ENCODE results near the gene PURB. TPM values are rescaled to one million over a fixed set of nuclear protein-coding genes. Genes with fewer than 3 reads are reported as not detected.
A peak's percentile ranks its signal among the peaks of the same experiment; 100 is the strongest.
"Not testable (repeated sequence)": the region's sequence is repeated elsewhere in the genome, so short reads cannot be mapped to it uniquely, and the experiment has no call there.

The PURB gene
- total RNA-seq, 2 donors from 2014 or later: 10.5 to 10.9 TPM

GRCh38 chr7:44846816-44847508, 38.4 kb downstream of the PURB start:
- intact Hi-C loops (cut with DNase I): no loop called here
- WGBS, 2 donors: 0 to 1% methylated on average over 12 of the region's 12 CpGs
- no peak for DNase-seq
- no peaks in the 10 kb centered on the region for H3K36me3 ChIP-seq (replicated peaks in 1 of 2; ENCODE audit: insufficient read depth in 1 of 2, low read depth in 2 of 2)
- H3K27ac ChIP-seq: peak overlapping the region; percentile 95 to 99 (median 96)
- H3K27me3 ChIP-seq: no peaks in the 10 kb centered on the region
- peak overlapping the region; percentile 46 to 63 for H3K4me3 ChIP-seq
- no peaks in the 10 kb centered on the region for H3K9me3 ChIP-seq
- TF ChIP-seq POLR2A (IDR thresholded peaks at IDR 0.05) (no peak), CTCF (IDR thresholded peaks at IDR 0.05) (no peak)
- ATAC-seq: no peak
- H3K4me1 ChIP-seq: peaks cover 28% of the 10 kb centered on the region

DNA sequence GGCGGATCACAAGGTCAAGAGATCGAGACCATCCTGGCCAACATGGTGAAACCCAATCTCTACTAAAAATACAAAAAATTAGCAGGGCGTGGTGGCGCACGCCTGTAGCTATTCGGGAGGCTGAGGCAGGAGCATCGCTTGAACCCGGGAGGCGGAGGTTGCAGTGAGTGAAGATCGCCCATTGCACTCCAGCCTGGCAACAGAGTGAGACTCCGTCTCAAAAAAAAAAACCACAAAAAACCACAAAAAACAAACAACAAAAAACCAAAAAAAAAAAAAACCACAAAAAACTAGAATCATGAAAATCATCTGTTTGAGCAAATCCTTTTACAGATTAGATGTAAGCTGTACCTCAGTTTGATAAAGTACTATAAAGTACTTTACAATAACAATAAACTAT, 38.9 kb downstream of the PURB start:
- H3K9me3 ChIP-seq; H3K27me3 ChIP-seq; intact Hi-C loops (cut with DNase I); DNase-seq; ATAC-seq; H3K36me3 ChIP-seq (replicated peaks in 1 of 2; ENCODE audit: insufficient read depth in 1 of 2, low read depth in 2 of 2): not testable (repeated sequence)
- 40 to 54% methylated on average over 11 of the region's 11 CpGs for WGBS, 2 donors
- Histone ChIP-seq H3K4me1 (peaks cover 33% of the 10 kb centered on the region), H3K4me3 (peak overlapping the region in 1 of 2 donors; percentile 63), H3K27ac (peak overlapping the region in 3 of 4 donors; percentile 95 to 99 (median 95))

GRCh38 chr7:44845451-44845850, 39.9 kb downstream of the PURB start:
- Histone ChIP-seq H3K4me1 (peaks cover 34% of the 10 kb centered on the region), H3K27ac (peak overlapping the region in 1 of 4 donors; percentile 26), H3K4me3 (no peak overlapping the region), H3K36me3 (replicated peaks in 1 of 2; ENCODE audit: insufficient read depth in 1 of 2, low read depth in 2 of 2) (peaks cover 4% of the 10 kb centered on the region in 2 donors), H3K27me3 (no peaks in the 10 kb centered on the region), H3K9me3 (no peaks in the 10 kb centered on the region)
- no peak for DNase-seq
- intact Hi-C loops (cut with DNase I): no loop called here
- ATAC-seq: no peak
- TF ChIP-seq POLR2A (IDR thresholded peaks at IDR 0.05) (no peak), CTCF (IDR thresholded peaks at IDR 0.05) (no peak)

DNA sequence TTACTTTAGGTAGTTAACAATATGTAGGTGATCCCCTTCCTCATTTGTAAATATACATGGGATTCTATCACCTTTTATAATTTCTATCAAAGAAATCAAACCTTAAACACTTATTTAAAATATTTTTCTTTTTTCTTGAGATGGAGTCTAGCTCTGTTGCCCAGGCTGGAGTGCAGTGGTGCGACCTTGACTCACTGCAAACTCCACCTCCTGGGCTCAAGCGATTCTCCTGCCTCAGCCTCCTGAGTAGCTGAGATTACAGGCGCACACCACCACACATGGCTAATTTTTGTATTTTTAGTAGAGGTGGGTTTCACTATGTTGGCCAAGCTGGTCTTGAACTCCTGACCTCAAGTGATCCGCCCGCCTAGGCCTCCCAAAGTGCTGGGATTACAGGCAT, 41.9 kb downstream of the PURB start:
- H3K27me3 ChIP-seq; H3K4me3 ChIP-seq; DNase-seq; H3K9me3 ChIP-seq; intact Hi-C loops (cut with DNase I); ATAC-seq; H3K27ac ChIP-seq: not testable (repeated sequence)
- 93 to 98% methylated on average over 5 of the region's 5 CpGs for WGBS, 2 donors
- H3K36me3 ChIP-seq (replicated peaks in 1 of 2; ENCODE audit: insufficient read depth in 1 of 2, low read depth in 2 of 2): peaks cover 8 to 13% of the 10 kb centered on the region in 2 donors
- peaks cover 29% of the 10 kb centered on the region for H3K4me1 ChIP-seq

DNA sequence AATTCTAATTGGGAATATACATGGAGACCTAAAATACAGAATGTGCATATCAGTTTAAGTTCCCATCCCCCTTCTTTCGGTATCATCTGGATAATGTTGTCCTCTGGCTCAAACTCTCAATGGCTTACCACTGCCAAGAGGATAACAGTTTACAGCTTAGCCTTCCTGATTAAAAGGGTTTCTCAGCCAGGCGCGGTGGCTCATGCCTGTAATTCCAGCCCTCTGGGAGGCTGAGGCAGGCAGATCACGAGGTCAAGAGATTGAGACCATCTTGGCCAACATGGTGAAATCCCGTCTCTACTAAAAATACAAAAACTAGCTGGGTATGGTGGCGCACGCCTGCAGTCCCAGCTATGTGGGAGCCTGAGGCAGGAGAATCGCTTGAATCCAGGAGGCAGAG, 42.7 kb downstream of the PURB start:
- H3K36me3 ChIP-seq (replicated peaks in 1 of 2; ENCODE audit: insufficient read depth in 1 of 2, low read depth in 2 of 2): peaks cover 8 to 15% of the 10 kb centered on the region in 2 donors
- peaks cover 29% of the 10 kb centered on the region for H3K4me1 ChIP-seq
- H3K27ac ChIP-seq; H3K4me3 ChIP-seq; DNase-seq; H3K27me3 ChIP-seq; intact Hi-C loops (cut with DNase I); H3K9me3 ChIP-seq; ATAC-seq: not testable (repeated sequence)
- 82 to 85% methylated on average over 8 of the region's 8 CpGs for WGBS, 2 donors

GRCh38 chr7:44838751-44839150, 46.6 kb downstream of the PURB start:
- Histone ChIP-seq H3K27ac (no peak overlapping the region), H3K27me3 (no peaks in the 10 kb centered on the region), H3K36me3 (replicated peaks in 1 of 2; ENCODE audit: insufficient read depth in 1 of 2, low read depth in 2 of 2) (peaks cover 8 to 19% of the 10 kb centered on the region in 2 donors), H3K9me3 (no peaks in the 10 kb centered on the region), H3K4me3 (no peak overlapping the region), H3K4me1 (peaks cover 19% of the 10 kb centered on the region)
- 71 to 83% methylated on average over 2 of the region's 2 CpGs for WGBS, 2 donors
- DNase-seq (no peak), ATAC-seq (no peak)
- intact Hi-C loops (cut with DNase I): no loop called here
- TF ChIP-seq CTCF (IDR thresholded peaks at IDR 0.05): no peak
- TF ChIP-seq POLR2A (IDR thresholded peaks at IDR 0.05): no peak
